ENCODE results near the gene PSMD6. TPM values are rescaled to one million over a fixed set of nuclear protein-coding genes. Genes with fewer than 3 reads are reported as not detected.

The PSMD6 gene
- total and polyA plus RNA-seq, 2 experiments from 2014 or later: 99.6 to 104 TPM

- Histone ChIP-seq H4K20me1 (ENCODE audit: insufficient read depth, poor library complexity, severe bottlenecking) (no peaks in the 10 kb centered on the region), H3K9me3 (ENCODE audit: low read depth) (no peaks in the 10 kb centered on the region), H3K79me2 (peaks cover 22% of the 10 kb centered on the region), H3K27me3 (no peaks in the 10 kb centered on the region), H3K4me2 (no peak overlapping the region), H3K36me3 (replicated peaks; ENCODE audit: insufficient read depth, low read depth) (no peaks in the 10 kb centered on the region), H3K4me1 (ENCODE audit: insufficient read depth) (peaks cover 12% of the 10 kb centered on the region), H3K27ac (no peak overlapping the region), H3K4me3 (no peak overlapping the region), H2AFZ (no peak overlapping the region), H3K9me2 (replicated peaks; ENCODE audit: insufficient read depth) (no peaks in the 10 kb centered on the region)
- WGBS (ENCODE audit: low lambda C conversion rate, missing lambda C conversion rate): 96% methylated on average over 8 of the region's 8 CpGs
- TF ChIP-seq CTCF (IDR thresholded peaks at IDR 0.05; ENCODE audit: poor library complexity): no peak
- no peak for TF ChIP-seq EZH2phosphoT487 (IDR thresholded peaks at IDR 0.05; ENCODE audit: low read depth, severe bottlenecking, unreplicated experiment)
- TF ChIP-seq EZH2 (IDR thresholded peaks at IDR 0.05; ENCODE audit: borderline replicate concordance): no peak
- DNase-seq (ENCODE audit: low spot score): no peak
Measured at GRCh38 chr3:63980830-63981498, 42.3 kb downstream of the PSMD6 start.

- Histone ChIP-seq H3K9me2 (replicated peaks; ENCODE audit: insufficient read depth) (no peaks in the 10 kb centered on the region), H3K27me3 (no peaks in the 10 kb centered on the region), H3K36me3 (replicated peaks; ENCODE audit: insufficient read depth, low read depth) (no peaks in the 10 kb centered on the region), H4K20me1 (ENCODE audit: insufficient read depth, poor library complexity, severe bottlenecking) (no peaks in the 10 kb centered on the region), H3K27ac (no peak overlapping the region), H3K4me3 (no peak overlapping the region), H3K79me2 (peaks cover 27% of the 10 kb centered on the region), H3K4me1 (ENCODE audit: insufficient read depth) (peaks cover 14% of the 10 kb centered on the region), H3K9me3 (ENCODE audit: low read depth) (no peaks in the 10 kb centered on the region), H3K4me2 (no peak overlapping the region), H2AFZ (no peak overlapping the region)
- DNase-seq (ENCODE audit: low spot score): no peak
- 98% methylated on average over 2 of the region's 2 CpGs for WGBS (ENCODE audit: low lambda C conversion rate, missing lambda C conversion rate)
- TF ChIP-seq EZH2 (IDR thresholded peaks at IDR 0.05; ENCODE audit: borderline replicate concordance) (no peak), EZH2phosphoT487 (IDR thresholded peaks at IDR 0.05; ENCODE audit: low read depth, severe bottlenecking, unreplicated experiment) (no peak), CTCF (IDR thresholded peaks at IDR 0.05; ENCODE audit: poor library complexity) (no peak)
Measured at GRCh38 chr3:63980019-63980418, 43.3 kb downstream of the PSMD6 start.

GRCh38 chr3:63979093-63979885 is 44.0 kb downstream of the PSMD6 start:
- WGBS (ENCODE audit: low lambda C conversion rate, missing lambda C conversion rate): 88% methylated on average over 12 of the region's 12 CpGs
- no peaks in the 10 kb centered on the region for H3K9me2 ChIP-seq (replicated peaks; ENCODE audit: insufficient read depth)
- no peak for DNase-seq (ENCODE audit: low spot score)
- no peak for TF ChIP-seq CTCF (IDR thresholded peaks at IDR 0.05; ENCODE audit: poor library complexity)
- TF ChIP-seq EZH2 (IDR thresholded peaks at IDR 0.05; ENCODE audit: borderline replicate concordance): no peak
- TF ChIP-seq EZH2phosphoT487 (IDR thresholded peaks at IDR 0.05; ENCODE audit: low read depth, severe bottlenecking, unreplicated experiment): no peak
- no peaks in the 10 kb centered on the region for H3K27me3 ChIP-seq
- no peak overlapping the region for H3K4me3 ChIP-seq
- no peaks in the 10 kb centered on the region for H3K36me3 ChIP-seq (replicated peaks; ENCODE audit: insufficient read depth, low read depth)
- H3K79me2 ChIP-seq: peaks cover 30% of the 10 kb centered on the region
- no peak overlapping the region for H3K4me2 ChIP-seq
- H2AFZ ChIP-seq: no peak overlapping the region
- H3K9me3 ChIP-seq (ENCODE audit: low read depth): no peaks in the 10 kb centered on the region
- H3K27ac ChIP-seq: no peak overlapping the region
- H3K4me1 ChIP-seq (ENCODE audit: insufficient read depth): peaks cover 14% of the 10 kb centered on the region
- no peaks in the 10 kb centered on the region for H4K20me1 ChIP-seq (ENCODE audit: insufficient read depth, poor library complexity, severe bottlenecking)
